NCI-H446 (cell line): ENCODE results near the gene YIF1B.
"Not testable (repeated sequence)": the region's sequence is repeated elsewhere in the genome, so short reads cannot be mapped to it uniquely, and the experiment has no call there.

Source experiments
- DNase-seq, 2 experiments: peaks; one replicate each; lab custom pipeline; 2025; lab: John Stamatoyannopoulos, UW

The YIF1B gene

GRCh38 chr19:38274739-38275138 is 41.0 kb downstream of the YIF1B start:
- DNase-seq: no peak

GRCh38 chr19:38273499-38273898 is 42.2 kb downstream of the YIF1B start:
- no peak for DNase-seq

- DNase-seq: no peak
Measured at GRCh38 chr19:38270587-38271167, 45.1 kb downstream of the YIF1B start.

- DNase-seq: no peak
Measured at GRCh38 chr19:38268539-38268938, 47.2 kb downstream of the YIF1B start.

- no peak for DNase-seq
Measured at GRCh38 chr19:38267761-38268483, 47.8 kb downstream of the YIF1B start.

GRCh38 chr19:38266981-38267597 is 48.7 kb downstream of the YIF1B start:
- no peak for DNase-seq

GRCh38 chr19:38265921-38266429 is 49.8 kb downstream of the YIF1B start:
- peak in 1 of 2 experiments; percentile 13 for DNase-seq

- no peak for DNase-seq
Measured at GRCh38 chr19:38265213-38265861, 50.4 kb downstream of the YIF1B start.

- DNase-seq: no peak
Measured at GRCh38 chr19:38264486-38265212, 51.1 kb downstream of the YIF1B start, which contains the start of gene SPINT2. TSS of gene SPINT2 (plus strand) at chr19:38264573. CDS start at chr19:38264893, 320 bp downstream.

GRCh38 chr19:38263689-38264485 is 51.9 kb downstream of the YIF1B start:
- DNase-seq: no peak

- no peak for DNase-seq
Measured at GRCh38 chr19:38262585-38263268, 53.0 kb downstream of the YIF1B start.

- DNase-seq: not testable (repeated sequence)
Measured at GRCh38 chr19:38261942-38262341, 53.8 kb downstream of the YIF1B start.

GRCh38 chr19:38255383-38256014 is 60.2 kb downstream of the YIF1B start:
- DNase-seq: no peak

- DNase-seq: no peak
Measured at GRCh38 chr19:38253788-38254187, 62.0 kb downstream of the YIF1B start.
